HG03457 (cell line): ENCODE data around the gene ANKRD62.
"Not testable (repeated sequence)": the region's sequence is repeated elsewhere in the genome, so short reads cannot be mapped to it uniquely, and the experiment has no call there.

Experiments
- ATAC-seq: cut with Tn5 transposase; IDR thresholded peaks from one replicate; pipeline ENCODE4 v1.9.1; 2021; ENCODE audit warnings: moderate number of reproducible peaks; ENCODE audit not compliant: unreplicated experiment

Gene ANKRD62

GRCh38 chr18:12092398-12093229 lies 1.0 kb upstream of the ANKRD62 start:
- no peak for ATAC-seq

- ATAC-seq, result no peak
Measured at GRCh38 chr18:12098374-12098773, 4.7 kb downstream of the ANKRD62 start.

- ATAC-seq, result no peak
Measured at GRCh38 chr18:12099160-12099559, 5.5 kb downstream of the ANKRD62 start.

GRCh38 chr18:12101266-12101665 lies 7.6 kb downstream of the ANKRD62 start:
- ATAC-seq, result no peak

GRCh38 chr18:12102136-12102842 lies 8.6 kb downstream of the ANKRD62 start:
- no peak for ATAC-seq

- ATAC-seq, result no peak
Measured at GRCh38 chr18:12106471-12106870, 12.8 kb downstream of the ANKRD62 start.

GRCh38 chr18:12109836-12110235 lies 16.2 kb downstream of the ANKRD62 start:
- no peak for ATAC-seq

- ATAC-seq, result no peak
Measured at GRCh38 chr18:12113999-12114646, 20.5 kb downstream of the ANKRD62 start.

- no peak for ATAC-seq
Measured at GRCh38 chr18:12119358-12119757, 25.7 kb downstream of the ANKRD62 start.

- ATAC-seq, result no peak
Measured at GRCh38 chr18:12121175-12122042, 27.8 kb downstream of the ANKRD62 start.

- ATAC-seq, result not testable (repeated sequence)
Measured at GRCh38 chr18:12122043-12122389, 28.4 kb downstream of the ANKRD62 start.

GRCh38 chr18:12127647-12128046 lies 34.0 kb downstream of the ANKRD62 start:
- not testable (repeated sequence) for ATAC-seq

GRCh38 chr18:12138831-12139230 lies 45.2 kb downstream of the ANKRD62 start:
- ATAC-seq, result not testable (repeated sequence)

- not testable (repeated sequence) for ATAC-seq
Measured at GRCh38 chr18:12140866-12141265, 47.2 kb downstream of the ANKRD62 start.

GRCh38 chr18:12141778-12142177 lies 48.1 kb downstream of the ANKRD62 start:
- ATAC-seq, result not testable (repeated sequence)

GRCh38 chr18:12149431-12149830 lies 55.8 kb downstream of the ANKRD62 start:
- ATAC-seq, result not testable (repeated sequence)

- ATAC-seq, result no peak
Measured at GRCh38 chr18:12154361-12154760, 60.7 kb downstream of the ANKRD62 start.

- ATAC-seq, result no peak
Measured at GRCh38 chr18:12155996-12156395, 62.4 kb downstream of the ANKRD62 start.

- no peak for ATAC-seq
Measured at GRCh38 chr18:12159446-12159845, 65.8 kb downstream of the ANKRD62 start.

GRCh38 chr18:12162786-12163185 lies 69.1 kb downstream of the ANKRD62 start:
- ATAC-seq, result no peak
